NB4 (cell line): ENCODE results near the gene PCSK4.

Experiments used
- POLR2A ChIP-seq: IDR thresholded peaks from 2 replicates; pipeline ENCODE4 v1.6.1; 2011; ENCODE audit warnings: mild to moderate bottlenecking; ENCODE audit not compliant: insufficient read length; ENCODE audit errors: extremely low read depth
- TF ChIP-seq, protein P1 (sequence below): IDR thresholded peaks from one replicate; pipeline ENCODE4 v1.5.1; 2012; ENCODE audit warnings: low read depth, low read length

DNA sequence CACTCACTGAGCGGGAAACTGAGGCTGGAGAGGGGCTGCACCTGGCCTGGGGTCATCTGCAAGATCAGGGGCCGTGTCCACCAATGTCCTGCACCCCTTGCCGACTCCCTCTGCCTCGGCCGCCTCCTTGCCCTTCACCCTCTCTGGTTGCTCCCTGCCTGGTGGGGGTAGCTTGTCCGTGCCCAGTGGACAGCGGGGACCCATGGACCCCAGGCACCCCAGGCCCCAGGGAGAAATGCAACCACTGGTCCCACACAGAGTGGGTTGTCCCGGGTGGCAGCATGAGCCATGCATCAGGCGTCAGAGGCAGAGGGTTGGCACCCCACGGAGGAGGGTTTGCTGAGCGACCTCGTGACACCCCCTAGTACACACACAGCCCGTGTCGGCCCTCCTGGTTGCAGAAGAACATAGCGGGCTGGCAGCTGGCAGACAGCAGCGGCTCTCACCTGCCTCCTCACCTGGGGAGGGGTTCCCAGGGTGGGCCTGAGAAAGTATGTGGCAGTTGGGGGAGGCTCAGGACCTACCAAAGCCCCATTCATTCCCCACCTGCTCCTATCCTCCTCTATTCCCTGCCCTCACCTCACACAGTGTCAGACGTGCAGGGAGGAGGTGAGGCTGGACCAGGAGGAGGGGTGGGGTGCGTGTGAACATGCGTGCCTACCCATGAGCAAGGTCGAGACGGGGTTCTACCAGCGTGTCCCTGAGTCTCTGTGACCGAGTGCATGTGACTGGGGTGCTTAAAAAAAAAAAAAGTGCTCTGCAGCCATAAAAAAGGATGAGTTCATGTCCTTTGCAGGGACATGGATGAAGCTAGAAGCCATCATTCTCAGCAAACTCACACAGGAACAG is 14.0 kb upstream of the PCSK4 start:
- TF ChIP-seq, protein P1, sequence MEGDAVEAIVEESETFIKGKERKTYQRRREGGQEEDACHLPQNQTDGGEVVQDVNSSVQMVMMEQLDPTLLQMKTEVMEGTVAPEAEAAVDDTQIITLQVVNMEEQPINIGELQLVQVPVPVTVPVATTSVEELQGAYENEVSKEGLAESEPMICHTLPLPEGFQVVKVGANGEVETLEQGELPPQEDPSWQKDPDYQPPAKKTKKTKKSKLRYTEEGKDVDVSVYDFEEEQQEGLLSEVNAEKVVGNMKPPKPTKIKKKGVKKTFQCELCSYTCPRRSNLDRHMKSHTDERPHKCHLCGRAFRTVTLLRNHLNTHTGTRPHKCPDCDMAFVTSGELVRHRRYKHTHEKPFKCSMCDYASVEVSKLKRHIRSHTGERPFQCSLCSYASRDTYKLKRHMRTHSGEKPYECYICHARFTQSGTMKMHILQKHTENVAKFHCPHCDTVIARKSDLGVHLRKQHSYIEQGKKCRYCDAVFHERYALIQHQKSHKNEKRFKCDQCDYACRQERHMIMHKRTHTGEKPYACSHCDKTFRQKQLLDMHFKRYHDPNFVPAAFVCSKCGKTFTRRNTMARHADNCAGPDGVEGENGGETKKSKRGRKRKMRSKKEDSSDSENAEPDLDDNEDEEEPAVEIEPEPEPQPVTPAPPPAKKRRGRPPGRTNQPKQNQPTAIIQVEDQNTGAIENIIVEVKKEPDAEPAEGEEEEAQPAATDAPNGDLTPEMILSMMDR = no peak
- no peak for TF ChIP-seq POLR2A
